ENCODE measurements around the gene HSPH1. TPM values are rescaled to one million over a fixed set of nuclear protein-coding genes. Genes with fewer than 3 reads are reported as not detected.
"Not testable (repeated sequence)": the region's sequence is repeated elsewhere in the genome, so short reads cannot be mapped to it uniquely, and the experiment has no call there.

The HSPH1 gene
- polyA plus RNA-seq, 1 donor from 2014 or later = 112 TPM

- no peaks in the 10 kb centered on the region for H3K36me3 ChIP-seq (ENCODE audit: insufficient read depth, low read length)
- no peak overlapping the region for H3K9ac ChIP-seq (ENCODE audit: low read length)
- H3K9me2 ChIP-seq (ENCODE audit: insufficient read depth, low read length) = no peaks in the 10 kb centered on the region
- H3K4me2 ChIP-seq (ENCODE audit: low read length) = no peak overlapping the region
- no peak overlapping the region for H3K4me3 ChIP-seq (ENCODE audit: low read length)
- H3K27ac ChIP-seq (ENCODE audit: low read length) = no peak overlapping the region
- no peak overlapping the region for H2AFZ ChIP-seq (ENCODE audit: low read depth, low read length)
- no peak for TF ChIP-seq POLR2AphosphoS5 (IDR thresholded peaks at IDR 0.05)
- no peak for TF ChIP-seq EZH2 (IDR thresholded peaks at IDR 0.05; ENCODE audit: borderline replicate concordance, insufficient read depth, low read length, poor library complexity, severe bottlenecking)
- no peak for TF ChIP-seq TAF1 (IDR thresholded peaks at IDR 0.05; ENCODE audit: low read depth)
- TF ChIP-seq SMC3 (conservative IDR thresholded peaks at IDR 0.05; ENCODE audit: poor library complexity) = no peak
- no peak for TF ChIP-seq EP300 (conservative IDR thresholded peaks at IDR 0.05; ENCODE audit: poor library complexity, severe bottlenecking)
- TF ChIP-seq MXI1 (conservative IDR thresholded peaks at IDR 0.05; ENCODE audit: poor library complexity, severe bottlenecking) = no peak
- no peak for TF ChIP-seq CTCF (IDR thresholded peaks at IDR 0.05; ENCODE audit: poor library complexity, severe bottlenecking)
- TF ChIP-seq RAD21 (conservative IDR thresholded peaks at IDR 0.05) = no peak
- TF ChIP-seq REST (IDR thresholded peaks at IDR 0.05; ENCODE audit: borderline replicate concordance) = no peak
- H3F3A ChIP-seq (ENCODE audit: insufficient read depth, low read length, poor library complexity, severe bottlenecking) = no peaks in the 10 kb centered on the region
- no peaks in the 10 kb centered on the region for H4K20me1 ChIP-seq (ENCODE audit: insufficient read depth)
- H3K9me3 ChIP-seq (ENCODE audit: low read length) = no peaks in the 10 kb centered on the region
- H3K27me3 ChIP-seq (ENCODE audit: insufficient read depth, low read depth, low read length) = no peaks in the 10 kb centered on the region
- no peaks in the 10 kb centered on the region for H3K79me2 ChIP-seq (replicated peaks; ENCODE audit: insufficient read depth, low read length)
These were observed 18.1 kb upstream of the HSPH1 start for GRCh38 chr13:31179754-31180153.

GRCh38 chr13:31179241-31179640, 17.5 kb upstream of the HSPH1 start:
- no peaks in the 10 kb centered on the region for H3K9me2 ChIP-seq (ENCODE audit: insufficient read depth, low read length)
- H3F3A ChIP-seq (ENCODE audit: insufficient read depth, low read length, poor library complexity, severe bottlenecking) = no peaks in the 10 kb centered on the region
- no peak overlapping the region for H3K9ac ChIP-seq (ENCODE audit: low read length)
- no peaks in the 10 kb centered on the region for H3K36me3 ChIP-seq (ENCODE audit: insufficient read depth, low read length)
- no peak overlapping the region for H3K27ac ChIP-seq (ENCODE audit: low read length)
- H4K20me1 ChIP-seq (ENCODE audit: insufficient read depth) = no peaks in the 10 kb centered on the region
- no peak overlapping the region for H2AFZ ChIP-seq (ENCODE audit: low read depth, low read length)
- H3K27me3 ChIP-seq (ENCODE audit: insufficient read depth, low read depth, low read length) = no peaks in the 10 kb centered on the region
- H3K79me2 ChIP-seq (replicated peaks; ENCODE audit: insufficient read depth, low read length) = no peaks in the 10 kb centered on the region
- TF ChIP-seq CTCF (IDR thresholded peaks at IDR 0.05; ENCODE audit: poor library complexity, severe bottlenecking) (no peak), EZH2 (IDR thresholded peaks at IDR 0.05; ENCODE audit: borderline replicate concordance, insufficient read depth, low read length, poor library complexity, severe bottlenecking) (no peak), MXI1 (conservative IDR thresholded peaks at IDR 0.05; ENCODE audit: poor library complexity, severe bottlenecking) (no peak), TAF1 (IDR thresholded peaks at IDR 0.05; ENCODE audit: low read depth) (no peak), POLR2AphosphoS5 (IDR thresholded peaks at IDR 0.05) (no peak), EP300 (conservative IDR thresholded peaks at IDR 0.05; ENCODE audit: poor library complexity, severe bottlenecking) (no peak), REST (IDR thresholded peaks at IDR 0.05; ENCODE audit: borderline replicate concordance) (no peak), SMC3 (conservative IDR thresholded peaks at IDR 0.05; ENCODE audit: poor library complexity) (no peak), RAD21 (conservative IDR thresholded peaks at IDR 0.05) (no peak)
- H3K9me3 ChIP-seq (ENCODE audit: low read length) = no peaks in the 10 kb centered on the region
- H3K4me2 ChIP-seq (ENCODE audit: low read length) = no peak overlapping the region
- H3K4me3 ChIP-seq (ENCODE audit: low read length) = no peak overlapping the region

GRCh38 chr13:31177813-31178495, 16.2 kb upstream of the HSPH1 start:
- H3K9me2 ChIP-seq (ENCODE audit: insufficient read depth, low read length); H4K20me1 ChIP-seq (ENCODE audit: insufficient read depth); H3K4me3 ChIP-seq (ENCODE audit: low read length); H3K9ac ChIP-seq (ENCODE audit: low read length); H2AFZ ChIP-seq (ENCODE audit: low read depth, low read length); H3K27me3 ChIP-seq (ENCODE audit: insufficient read depth, low read depth, low read length); H3K36me3 ChIP-seq (ENCODE audit: insufficient read depth, low read length); H3K27ac ChIP-seq (ENCODE audit: low read length); H3F3A ChIP-seq (ENCODE audit: insufficient read depth, low read length, poor library complexity, severe bottlenecking); H3K4me2 ChIP-seq (ENCODE audit: low read length); H3K79me2 ChIP-seq (replicated peaks; ENCODE audit: insufficient read depth, low read length); H3K9me3 ChIP-seq (ENCODE audit: low read length): not testable (repeated sequence)

Measured in neural cell (in vitro differentiated cells).